GM12873 (cell line): Measurements from ENCODE around the gene GNA14.

Experiments used
- TF ChIP-seq, protein P1 (sequence below): IDR thresholded peaks from 2 replicates; pipeline ENCODE4 v1.5.1; 2012; ENCODE audit warnings: low read depth, mild to moderate bottlenecking, moderate library complexity, low read length, control low read depth; ENCODE audit not compliant: insufficient read depth; ENCODE audit errors: missing control alignments

The GNA14 gene

DNA sequence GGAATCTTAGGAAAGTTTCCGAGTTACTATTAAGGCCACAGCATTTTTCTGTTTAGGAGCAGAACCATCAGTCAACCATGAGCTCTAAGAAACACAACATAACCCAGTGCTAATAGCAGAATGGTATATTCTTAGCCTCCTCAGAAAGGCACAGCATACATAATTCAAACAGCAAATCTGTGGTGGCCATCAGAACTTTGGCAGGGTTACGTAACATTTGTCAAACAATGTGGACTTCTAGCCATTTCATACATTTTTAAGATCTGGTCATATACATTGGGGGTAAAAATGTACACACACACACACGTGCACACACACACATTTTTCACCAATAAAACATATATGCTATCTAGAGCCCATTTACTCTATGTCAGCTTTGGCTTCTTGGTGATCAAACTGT lies 225.2 kb downstream of the GNA14 start:
- TF ChIP-seq, protein P1, sequence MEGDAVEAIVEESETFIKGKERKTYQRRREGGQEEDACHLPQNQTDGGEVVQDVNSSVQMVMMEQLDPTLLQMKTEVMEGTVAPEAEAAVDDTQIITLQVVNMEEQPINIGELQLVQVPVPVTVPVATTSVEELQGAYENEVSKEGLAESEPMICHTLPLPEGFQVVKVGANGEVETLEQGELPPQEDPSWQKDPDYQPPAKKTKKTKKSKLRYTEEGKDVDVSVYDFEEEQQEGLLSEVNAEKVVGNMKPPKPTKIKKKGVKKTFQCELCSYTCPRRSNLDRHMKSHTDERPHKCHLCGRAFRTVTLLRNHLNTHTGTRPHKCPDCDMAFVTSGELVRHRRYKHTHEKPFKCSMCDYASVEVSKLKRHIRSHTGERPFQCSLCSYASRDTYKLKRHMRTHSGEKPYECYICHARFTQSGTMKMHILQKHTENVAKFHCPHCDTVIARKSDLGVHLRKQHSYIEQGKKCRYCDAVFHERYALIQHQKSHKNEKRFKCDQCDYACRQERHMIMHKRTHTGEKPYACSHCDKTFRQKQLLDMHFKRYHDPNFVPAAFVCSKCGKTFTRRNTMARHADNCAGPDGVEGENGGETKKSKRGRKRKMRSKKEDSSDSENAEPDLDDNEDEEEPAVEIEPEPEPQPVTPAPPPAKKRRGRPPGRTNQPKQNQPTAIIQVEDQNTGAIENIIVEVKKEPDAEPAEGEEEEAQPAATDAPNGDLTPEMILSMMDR = no peak

DNA sequence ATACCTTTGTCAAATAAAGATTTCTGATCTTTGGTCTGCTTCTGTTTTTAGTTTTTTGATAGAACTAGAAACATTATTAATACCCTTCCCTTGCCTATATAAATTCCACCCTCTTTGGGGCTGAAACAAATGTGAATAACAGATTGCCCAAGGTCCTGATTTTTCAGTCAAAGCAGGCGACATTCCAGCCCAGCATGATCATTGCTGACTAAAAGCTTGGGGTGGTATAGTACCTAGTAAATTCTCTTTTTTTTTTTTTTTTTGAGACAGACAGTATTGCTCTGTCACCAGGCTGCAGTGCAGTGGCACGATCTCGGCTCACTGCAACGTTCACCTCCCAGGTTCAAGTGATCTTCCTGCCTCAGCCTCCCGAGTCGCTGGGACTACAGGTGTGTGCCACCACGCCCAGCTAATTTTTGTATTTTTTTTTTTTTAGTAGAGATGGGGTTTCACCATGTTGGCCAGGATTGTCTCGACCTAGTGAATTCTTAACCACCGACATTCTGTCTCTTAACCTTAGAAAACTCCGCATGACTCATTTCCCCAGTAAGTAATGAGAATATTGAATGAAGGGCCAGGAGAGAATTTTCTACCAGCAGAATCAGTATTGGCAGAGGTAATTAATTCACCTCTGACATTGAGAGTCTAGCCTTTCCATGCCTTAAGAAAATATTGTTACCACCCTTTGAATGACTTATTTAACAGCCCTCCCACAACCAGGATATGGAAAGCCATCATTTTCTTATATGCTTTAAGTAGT lies 226.4 kb downstream of the GNA14 start:
- TF ChIP-seq, protein P1 = no peak

DNA sequence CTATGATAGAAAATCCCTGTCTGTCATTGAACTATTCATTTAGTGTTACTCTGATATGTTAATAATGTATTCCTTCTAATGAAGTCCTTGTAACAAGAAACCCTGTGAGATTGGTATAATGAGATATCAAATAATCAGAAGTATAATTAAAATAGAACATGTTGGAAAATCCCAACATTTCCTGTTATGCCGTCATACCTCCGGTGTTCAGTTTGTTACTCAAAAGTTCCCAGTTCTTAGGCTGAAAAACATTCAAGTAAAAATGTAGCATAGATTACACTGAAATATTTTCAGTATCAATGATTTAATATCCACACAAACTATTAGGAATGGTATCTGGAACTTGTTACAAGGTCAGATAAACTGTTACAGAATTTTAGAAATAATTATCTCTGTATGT lies 227.5 kb downstream of the GNA14 start:
- TF ChIP-seq, protein P1 = no peak

DNA sequence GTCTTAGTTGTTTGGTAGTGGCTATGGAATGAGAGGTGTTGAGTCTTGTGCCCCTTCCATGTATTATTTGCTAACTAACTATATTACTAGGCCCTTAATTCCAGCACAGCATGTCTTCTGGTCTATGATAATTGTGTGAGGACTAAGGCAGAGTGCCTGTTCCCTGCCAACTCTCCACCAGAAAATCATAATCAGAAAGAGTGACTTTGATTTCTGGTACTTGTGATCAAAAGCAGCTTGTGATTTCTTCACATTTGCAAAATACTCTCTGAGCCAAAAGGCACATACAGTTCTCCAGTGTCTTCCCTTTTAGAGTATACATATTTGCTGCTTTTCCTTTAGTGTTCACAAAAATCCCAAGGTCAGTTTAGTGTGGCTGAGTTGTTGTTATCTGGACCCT lies 229.9 kb downstream of the GNA14 start:
- TF ChIP-seq, protein P1 = no peak

DNA sequence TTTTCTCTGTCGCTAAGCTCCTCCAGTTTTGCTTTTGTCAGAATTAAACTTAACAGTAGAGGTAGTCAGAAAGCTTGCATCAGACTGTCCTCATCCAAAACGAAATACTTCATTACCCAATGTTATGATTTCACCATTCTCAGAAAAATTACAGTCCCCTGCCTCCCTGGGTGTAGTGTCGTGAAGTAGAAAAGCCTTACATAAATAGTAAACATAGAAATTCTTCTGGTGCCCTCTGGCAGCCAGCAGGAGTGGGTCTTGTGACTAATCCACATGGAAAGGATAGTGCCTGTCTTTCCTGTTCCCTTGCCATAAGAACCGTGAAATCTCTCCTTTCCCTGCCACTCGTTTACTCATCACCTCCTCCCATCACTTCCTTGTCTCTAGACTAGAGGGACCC lies 230.6 kb downstream of the GNA14 start:
- TF ChIP-seq, protein P1 = no peak

DNA sequence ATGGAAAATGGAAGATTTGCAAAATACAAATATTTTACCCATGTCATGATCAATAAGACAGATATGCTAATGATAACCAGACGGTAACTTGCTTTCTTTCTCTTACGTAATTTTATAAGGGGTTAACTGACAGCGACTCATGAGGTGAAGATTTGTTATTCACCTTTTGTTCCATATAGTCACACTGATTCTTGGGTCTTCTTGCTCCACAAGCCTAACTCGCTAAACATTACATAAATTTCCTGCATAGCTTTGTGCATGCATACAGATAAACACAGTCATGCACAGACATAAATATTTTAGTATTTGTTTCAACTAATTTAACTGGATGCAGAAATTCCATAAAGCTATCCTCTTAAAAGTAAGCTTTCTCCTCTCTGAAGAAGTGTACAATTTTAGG lies 244.9 kb downstream of the GNA14 start:
- TF ChIP-seq, protein P1 = no peak

DNA sequence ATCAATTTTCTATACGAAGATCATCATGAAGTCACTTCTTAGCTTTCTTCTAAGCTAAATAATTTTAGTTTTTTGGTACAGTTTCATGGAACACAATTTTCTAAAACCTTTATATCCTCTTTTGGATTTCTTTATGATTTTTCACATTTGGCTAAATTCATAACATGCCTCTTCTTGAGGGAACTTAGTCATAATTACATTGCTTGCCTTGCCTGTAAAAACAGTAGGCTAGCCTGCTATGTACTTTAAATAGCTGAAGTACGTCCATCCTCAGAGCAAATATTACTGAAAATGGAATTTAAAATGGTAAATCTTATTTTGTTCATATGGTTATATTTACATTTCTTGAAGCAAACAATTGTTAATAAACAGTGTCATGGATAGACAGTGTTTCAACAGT lies 245.8 kb downstream of the GNA14 start:
- TF ChIP-seq, protein P1 = no peak
